ENCODE data around the gene ARHGAP18. TPM values are rescaled to one million over a fixed set of nuclear protein-coding genes. Genes with fewer than 3 reads are reported as not detected.

Gene ARHGAP18
- total RNA-seq, 1 donor from 2014 or later = 38.6 TPM

- no peak for TF ChIP-seq EZH2 (IDR thresholded peaks at IDR 0.05; ENCODE audit: insufficient read depth, low read length)
- no peak for TF ChIP-seq CTCF (IDR thresholded peaks at IDR 0.05; ENCODE audit: insufficient read depth, low read depth, low read length)
- Mint-ChIP-seq H3K4me1 (ENCODE audit: low read depth, unreplicated experiment) (peaks cover 7% of the 10 kb centered on the region), H3K36me3 (ENCODE audit: low read depth, unreplicated experiment) (peaks cover 5% of the 10 kb centered on the region), H3K4me3 (ENCODE audit: unreplicated experiment) (no peak overlapping the region), H3K27me3 (ENCODE audit: low read depth, unreplicated experiment) (no peaks in the 10 kb centered on the region), H3K27ac (ENCODE audit: unreplicated experiment) (no peak overlapping the region), H3K9me3 (ENCODE audit: unreplicated experiment) (peaks cover 3% of the 10 kb centered on the region)
- Histone ChIP-seq H3K4me2 (ENCODE audit: low read length) (no peak overlapping the region), H3K9ac (ENCODE audit: low read length) (no peak overlapping the region), H3K79me2 (ENCODE audit: insufficient read depth, low read length) (no peaks in the 10 kb centered on the region), H3K27me3 (ENCODE audit: insufficient read depth, low read length) (no peaks in the 10 kb centered on the region), H3K4me3 (ENCODE audit: insufficient read depth, low read depth, low read length) (no peak overlapping the region), H4K20me1 (ENCODE audit: insufficient read depth, low read length) (no peaks in the 10 kb centered on the region), H3K9me3 (ENCODE audit: insufficient read depth, low read depth, low read length) (no peaks in the 10 kb centered on the region), H2AFZ (ENCODE audit: low read depth, low read length) (no peak overlapping the region), H3K4me1 (ENCODE audit: insufficient read depth, low read length) (no peaks in the 10 kb centered on the region), H3K27ac (ENCODE audit: low read depth, low read length) (no peak overlapping the region), H3K36me3 (ENCODE audit: insufficient read depth, low read length) (no peaks in the 10 kb centered on the region)
- DNase-seq (ENCODE audit: low read depth) = no peak
- FAIRE-seq = peak; percentile 71
Observed at GRCh38 chr6:129565366-129565765, 144.6 kb downstream of the ARHGAP18 start.

GRCh38 chr6:129558248-129558647 lies 151.7 kb downstream of the ARHGAP18 start:
- Histone ChIP-seq H3K4me1 (ENCODE audit: insufficient read depth, low read length) (no peaks in the 10 kb centered on the region), H2AFZ (ENCODE audit: low read depth, low read length) (no peak overlapping the region), H3K36me3 (ENCODE audit: insufficient read depth, low read length) (no peaks in the 10 kb centered on the region), H3K4me2 (ENCODE audit: low read length) (no peak overlapping the region), H3K27ac (ENCODE audit: low read depth, low read length) (no peak overlapping the region), H3K9me3 (ENCODE audit: insufficient read depth, low read depth, low read length) (no peaks in the 10 kb centered on the region), H3K27me3 (ENCODE audit: insufficient read depth, low read length) (no peaks in the 10 kb centered on the region), H3K4me3 (ENCODE audit: insufficient read depth, low read depth, low read length) (no peak overlapping the region), H3K79me2 (ENCODE audit: insufficient read depth, low read length) (no peaks in the 10 kb centered on the region), H4K20me1 (ENCODE audit: insufficient read depth, low read length) (no peaks in the 10 kb centered on the region), H3K9ac (ENCODE audit: low read length) (no peak overlapping the region)
- no peaks in the 10 kb centered on the region for H3K27me3 Mint-ChIP-seq (ENCODE audit: low read depth, unreplicated experiment)
- no peak for FAIRE-seq
- TF ChIP-seq EZH2 (IDR thresholded peaks at IDR 0.05; ENCODE audit: insufficient read depth, low read length) (no peak), CTCF (IDR thresholded peaks at IDR 0.05; ENCODE audit: insufficient read depth, low read depth, low read length) (no peak)
- H3K27ac Mint-ChIP-seq (ENCODE audit: unreplicated experiment) = no peak overlapping the region
- no peak overlapping the region for H3K4me3 Mint-ChIP-seq (ENCODE audit: unreplicated experiment)
- H3K9me3 Mint-ChIP-seq (ENCODE audit: unreplicated experiment) = no peaks in the 10 kb centered on the region
- no peak for DNase-seq (ENCODE audit: low read depth)
- H3K36me3 Mint-ChIP-seq (ENCODE audit: low read depth, unreplicated experiment) = peaks cover 2% of the 10 kb centered on the region
- H3K4me1 Mint-ChIP-seq (ENCODE audit: low read depth, unreplicated experiment) = no peaks in the 10 kb centered on the region

GRCh38 chr6:129555206-129555832 lies 154.7 kb downstream of the ARHGAP18 start:
- H3K36me3 ChIP-seq (ENCODE audit: insufficient read depth, low read length) = no peaks in the 10 kb centered on the region
- TF ChIP-seq EZH2 (IDR thresholded peaks at IDR 0.05; ENCODE audit: insufficient read depth, low read length) (no peak), CTCF (IDR thresholded peaks at IDR 0.05; ENCODE audit: insufficient read depth, low read depth, low read length) (no peak)
- H4K20me1 ChIP-seq (ENCODE audit: insufficient read depth, low read length) = no peaks in the 10 kb centered on the region
- Mint-ChIP-seq H3K36me3 (ENCODE audit: low read depth, unreplicated experiment) (peaks cover 4% of the 10 kb centered on the region), H3K4me3 (ENCODE audit: unreplicated experiment) (no peak overlapping the region), H3K4me1 (ENCODE audit: low read depth, unreplicated experiment) (no peaks in the 10 kb centered on the region), H3K9me3 (ENCODE audit: unreplicated experiment) (no peaks in the 10 kb centered on the region), H3K27me3 (ENCODE audit: low read depth, unreplicated experiment) (no peaks in the 10 kb centered on the region), H3K27ac (ENCODE audit: unreplicated experiment) (no peak overlapping the region)
- no peaks in the 10 kb centered on the region for H3K4me1 ChIP-seq (ENCODE audit: insufficient read depth, low read length)
- peak; percentile 60 for DNase-seq (ENCODE audit: low read depth)
- H3K4me3 ChIP-seq (ENCODE audit: insufficient read depth, low read depth, low read length) = no peak overlapping the region
- no peaks in the 10 kb centered on the region for H3K27me3 ChIP-seq (ENCODE audit: insufficient read depth, low read length)
- no peak for FAIRE-seq
- H3K4me2 ChIP-seq (ENCODE audit: low read length) = no peak overlapping the region
- no peak overlapping the region for H3K9ac ChIP-seq (ENCODE audit: low read length)
- H3K9me3 ChIP-seq (ENCODE audit: insufficient read depth, low read depth, low read length) = no peaks in the 10 kb centered on the region
- H3K27ac ChIP-seq (ENCODE audit: low read depth, low read length) = no peak overlapping the region
- no peaks in the 10 kb centered on the region for H3K79me2 ChIP-seq (ENCODE audit: insufficient read depth, low read length)
- no peak overlapping the region for H2AFZ ChIP-seq (ENCODE audit: low read depth, low read length)
